ENCODE data around the gene GRB7. TPM values are rescaled to one million over a fixed set of nuclear protein-coding genes. Genes with fewer than 3 reads are reported as not detected.

The GRB7 gene
- total and polyA plus RNA-seq, 10 donors, result 0.04 to 1.9 (median 0.51) TPM; not detected in 1

DNA sequence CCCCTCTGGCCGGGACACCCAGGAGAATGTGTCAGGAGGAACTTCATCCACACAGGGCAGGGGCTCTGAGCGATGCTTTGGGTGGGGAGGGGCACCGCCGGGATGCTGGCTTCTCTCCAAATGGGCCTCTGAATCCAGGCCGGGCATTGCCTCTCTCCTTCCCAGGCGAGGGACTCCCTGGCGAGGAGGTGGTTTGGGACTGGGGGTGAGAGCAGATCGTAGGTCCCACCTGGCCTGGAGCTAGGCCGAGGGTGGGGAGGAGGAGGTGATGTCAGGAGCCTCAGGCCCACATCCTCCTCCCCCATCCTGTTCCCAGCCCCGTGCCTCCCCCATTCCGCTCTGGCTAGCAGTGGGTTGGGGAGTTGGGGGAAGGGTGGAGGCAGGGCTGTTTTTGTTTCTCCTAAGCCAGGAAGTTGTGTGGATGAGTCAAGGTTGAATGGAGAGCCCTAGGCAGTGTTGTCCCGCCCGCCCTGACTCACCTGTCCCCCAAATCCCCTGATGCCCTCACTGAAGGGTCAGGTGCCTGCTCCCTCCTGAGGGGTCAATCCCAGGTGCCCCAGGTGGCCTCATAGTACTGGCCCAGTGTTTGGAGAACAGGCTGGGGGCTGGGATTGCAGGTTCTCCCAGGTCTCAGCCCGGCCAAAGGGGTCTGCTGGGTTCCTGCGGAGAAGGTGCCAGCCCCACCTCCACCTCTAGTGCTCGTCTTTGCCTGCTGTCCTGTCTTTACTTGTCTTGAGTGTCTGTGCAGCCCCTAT lies 2.8 kb downstream of the GRB7 start:
- Histone ChIP-seq H3K4me1 (peaks cover 7 to 43% (median 31%) of the 10 kb centered on the region in 6 donors), H3K4me3 (peak overlapping the region in 1 of 8 donors; percentile 5), H3K9me3 (no peaks in the 10 kb centered on the region), H3K27me3 (replicated peaks in 1 of 7) (peaks cover 3 to 88% (median 41%) of the 10 kb centered on the region in 7 donors), H3K36me3 (no peaks in the 10 kb centered on the region), H3K27ac (peak overlapping the region in 1 of 8 donors; percentile 45)
- DNase-seq, result peak; percentile 60
- intact Hi-C loops (cut with DNase I; ENCODE audit: low total_unique reads), result no loop called here
- 52 to 66% (median 58%) methylated on average over 9 to 16 of the region's 16 CpGs for WGBS, 5 donors
- TF ChIP-seq, protein P1, sequence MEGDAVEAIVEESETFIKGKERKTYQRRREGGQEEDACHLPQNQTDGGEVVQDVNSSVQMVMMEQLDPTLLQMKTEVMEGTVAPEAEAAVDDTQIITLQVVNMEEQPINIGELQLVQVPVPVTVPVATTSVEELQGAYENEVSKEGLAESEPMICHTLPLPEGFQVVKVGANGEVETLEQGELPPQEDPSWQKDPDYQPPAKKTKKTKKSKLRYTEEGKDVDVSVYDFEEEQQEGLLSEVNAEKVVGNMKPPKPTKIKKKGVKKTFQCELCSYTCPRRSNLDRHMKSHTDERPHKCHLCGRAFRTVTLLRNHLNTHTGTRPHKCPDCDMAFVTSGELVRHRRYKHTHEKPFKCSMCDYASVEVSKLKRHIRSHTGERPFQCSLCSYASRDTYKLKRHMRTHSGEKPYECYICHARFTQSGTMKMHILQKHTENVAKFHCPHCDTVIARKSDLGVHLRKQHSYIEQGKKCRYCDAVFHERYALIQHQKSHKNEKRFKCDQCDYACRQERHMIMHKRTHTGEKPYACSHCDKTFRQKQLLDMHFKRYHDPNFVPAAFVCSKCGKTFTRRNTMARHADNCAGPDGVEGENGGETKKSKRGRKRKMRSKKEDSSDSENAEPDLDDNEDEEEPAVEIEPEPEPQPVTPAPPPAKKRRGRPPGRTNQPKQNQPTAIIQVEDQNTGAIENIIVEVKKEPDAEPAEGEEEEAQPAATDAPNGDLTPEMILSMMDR (IDR thresholded peaks at IDR 0.05 in 8 of 11, conservative IDR thresholded peaks at IDR 0.05 in 3 of 11), result no peak
- TF ChIP-seq POLR2A (IDR thresholded peaks at IDR 0.05), result no peak
- peak in 1 of 3 donors; percentile 7 for TF ChIP-seq POLR2AphosphoS5 (IDR thresholded peaks at IDR 0.05)

DNA sequence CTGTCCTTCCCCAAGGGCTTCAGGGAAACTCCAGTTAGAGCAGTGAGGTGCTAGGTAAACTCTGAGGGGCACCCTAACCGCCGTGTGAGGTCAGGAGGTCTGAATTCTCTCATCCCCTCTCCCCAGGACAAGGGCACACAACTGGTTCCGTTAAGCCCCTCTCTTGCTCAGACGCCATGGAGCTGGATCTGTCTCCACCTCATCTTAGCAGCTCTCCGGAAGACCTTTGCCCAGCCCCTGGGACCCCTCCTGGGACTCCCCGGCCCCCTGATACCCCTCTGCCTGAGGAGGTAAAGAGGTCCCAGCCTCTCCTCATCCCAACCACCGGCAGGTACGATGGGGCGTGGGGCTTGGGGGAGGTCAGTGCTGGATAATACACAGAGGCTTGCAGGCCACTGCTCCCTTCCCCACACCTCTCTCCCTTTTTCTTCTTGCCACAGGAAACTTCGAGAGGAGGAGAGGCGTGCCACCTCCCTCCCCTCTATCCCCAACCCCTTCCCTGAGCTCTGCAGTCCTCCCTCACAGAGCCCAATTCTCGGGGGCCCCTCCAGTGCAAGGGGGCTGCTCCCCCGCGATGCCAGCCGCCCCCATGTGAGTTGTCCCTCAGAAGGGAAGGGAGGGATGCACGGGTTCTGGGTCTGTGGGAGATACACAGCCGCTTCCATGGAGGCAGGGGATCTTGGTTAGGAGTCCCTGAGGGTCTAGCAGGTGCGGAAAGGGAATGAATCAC lies 4.6 kb downstream of the GRB7 start:
- DNase-seq, result peak; percentile 62
- intact Hi-C loops (cut with DNase I; ENCODE audit: low total_unique reads), result no loop called here
- Histone ChIP-seq H3K27me3 (replicated peaks in 1 of 7) (peaks cover 3 to 71% (median 28%) of the 10 kb centered on the region in 7 donors), H3K9me3 (no peaks in the 10 kb centered on the region), H3K4me1 (peaks cover 7 to 41% (median 31%) of the 10 kb centered on the region in 6 donors), H3K4me3 (no peak overlapping the region), H3K27ac (no peak overlapping the region), H3K36me3 (no peaks in the 10 kb centered on the region)
- TF ChIP-seq POLR2A (IDR thresholded peaks at IDR 0.05) (no peak), POLR2AphosphoS5 (IDR thresholded peaks at IDR 0.05) (no peak)
- TF ChIP-seq, protein P1 (IDR thresholded peaks at IDR 0.05 in 8 of 11, conservative IDR thresholded peaks at IDR 0.05 in 3 of 11), result no peak
- WGBS, 5 donors, result 81 to 89% (median 85%) methylated on average over 17 to 18 of the region's 18 CpGs

DNA sequence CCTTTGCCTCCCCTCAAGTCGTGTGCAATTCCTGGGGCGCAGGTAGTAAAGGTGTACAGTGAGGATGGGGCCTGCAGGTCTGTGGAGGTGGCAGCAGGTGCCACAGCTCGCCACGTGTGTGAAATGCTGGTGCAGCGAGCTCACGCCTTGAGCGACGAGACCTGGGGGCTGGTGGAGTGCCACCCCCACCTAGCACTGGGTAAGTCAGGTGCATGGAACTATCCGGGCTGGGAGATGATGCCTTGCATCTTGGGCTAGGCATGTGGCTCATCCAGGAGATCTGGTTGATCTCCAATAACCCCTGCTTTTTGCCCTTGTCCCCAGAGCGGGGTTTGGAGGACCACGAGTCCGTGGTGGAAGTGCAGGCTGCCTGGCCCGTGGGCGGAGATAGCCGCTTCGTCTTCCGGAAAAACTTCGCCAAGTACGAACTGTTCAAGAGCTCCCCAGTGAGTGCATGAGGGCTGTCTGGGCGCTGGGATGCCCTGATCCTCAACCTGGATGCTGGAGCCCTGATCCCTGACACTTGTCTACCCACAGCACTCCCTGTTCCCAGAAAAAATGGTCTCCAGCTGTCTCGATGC lies 5.2 kb downstream of the GRB7 start:
- Histone ChIP-seq H3K9me3 (no peaks in the 10 kb centered on the region), H3K27me3 (replicated peaks in 1 of 7) (peaks cover 0 to 65% (median 22%) of the 10 kb centered on the region in 7 donors), H3K27ac (no peak overlapping the region), H3K4me1 (peaks cover 3 to 35% (median 27%) of the 10 kb centered on the region in 6 donors), H3K4me3 (no peak overlapping the region), H3K36me3 (no peaks in the 10 kb centered on the region)
- TF ChIP-seq POLR2A (IDR thresholded peaks at IDR 0.05) (no peak), POLR2AphosphoS5 (IDR thresholded peaks at IDR 0.05) (no peak)
- TF ChIP-seq, protein P1 (IDR thresholded peaks at IDR 0.05 in 8 of 11, conservative IDR thresholded peaks at IDR 0.05 in 3 of 11), result no peak
- peak; percentile 54 for DNase-seq
- WGBS, 5 donors, result 83 to 89% (median 84%) methylated on average over 18 to 21 of the region's 21 CpGs
- intact Hi-C loops (cut with DNase I; ENCODE audit: low total_unique reads), result no loop called here

Measured in spleen (tissue), 11 donors.